ENCODE results near the gene PBX3. TPM values are rescaled to one million over a fixed set of nuclear protein-coding genes. Genes with fewer than 3 reads are reported as not detected.

Gene PBX3
- total and polyA plus RNA-seq, 4 donors, result 7.3 to 18.9 (median 11.1) TPM

GRCh38 chr9:125999504-125999881, 252.3 kb downstream of the PBX3 start (continued):
- TF ChIP-seq, protein P1, sequence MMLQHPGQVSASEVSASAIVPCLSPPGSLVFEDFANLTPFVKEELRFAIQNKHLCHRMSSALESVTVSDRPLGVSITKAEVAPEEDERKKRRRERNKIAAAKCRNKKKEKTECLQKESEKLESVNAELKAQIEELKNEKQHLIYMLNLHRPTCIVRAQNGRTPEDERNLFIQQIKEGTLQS (IDR thresholded peaks at IDR 0.05), result no peak
- TF ChIP-seq FOXA1 (IDR thresholded peaks at IDR 0.05) (no peak), YY1 (IDR thresholded peaks at IDR 0.05) (no peak), HNF4G (IDR thresholded peaks at IDR 0.05) (no peak)

- DNase-seq (ENCODE audit: low spot score), result no peak
- no peak overlapping the region for H3K27ac ChIP-seq (ENCODE audit: low read depth in 1 of 2, low read length in 2 of 2)
- H3K9me3 ChIP-seq (ENCODE audit: control insufficient read depth in 4 of 4, low read length in 3 of 4), result no peaks in the 10 kb centered on the region
- H3K27me3 ChIP-seq (ENCODE audit: control insufficient read depth in 4 of 4, insufficient read depth in 4 of 4, low read length in 3 of 4), result no peaks in the 10 kb centered on the region
- no peak overlapping the region for H3K9ac ChIP-seq (ENCODE audit: low read depth in 1 of 2, low read length in 2 of 2)
- no peak overlapping the region for H3K4me3 ChIP-seq (ENCODE audit: low read depth in 1 of 3, low read length in 3 of 3)
- H3K36me3 ChIP-seq (ENCODE audit: control insufficient read depth in 4 of 4, insufficient read depth in 3 of 4, low read depth in 1 of 4, low read length in 3 of 4), result no peaks in the 10 kb centered on the region
- TF ChIP-seq, protein P1 (IDR thresholded peaks at IDR 0.05), result no peak
- no peak for TF ChIP-seq RXRA (IDR thresholded peaks at IDR 0.05)
- no peak for TF ChIP-seq FOXA2 (IDR thresholded peaks at IDR 0.05)
- TF ChIP-seq CTCF (IDR thresholded peaks at IDR 0.05; ENCODE audit: low read depth, low read length, missing input control), result no peak
- no peak for TF ChIP-seq NR2F2 (IDR thresholded peaks at IDR 0.05)
- TF ChIP-seq SP1 (IDR thresholded peaks at IDR 0.05), result no peak
- TF ChIP-seq TAF1 (conservative IDR thresholded peaks at IDR 0.05), result no peak
- TF ChIP-seq RAD21 (IDR thresholded peaks at IDR 0.05), result no peak
- TF ChIP-seq, protein P2, sequence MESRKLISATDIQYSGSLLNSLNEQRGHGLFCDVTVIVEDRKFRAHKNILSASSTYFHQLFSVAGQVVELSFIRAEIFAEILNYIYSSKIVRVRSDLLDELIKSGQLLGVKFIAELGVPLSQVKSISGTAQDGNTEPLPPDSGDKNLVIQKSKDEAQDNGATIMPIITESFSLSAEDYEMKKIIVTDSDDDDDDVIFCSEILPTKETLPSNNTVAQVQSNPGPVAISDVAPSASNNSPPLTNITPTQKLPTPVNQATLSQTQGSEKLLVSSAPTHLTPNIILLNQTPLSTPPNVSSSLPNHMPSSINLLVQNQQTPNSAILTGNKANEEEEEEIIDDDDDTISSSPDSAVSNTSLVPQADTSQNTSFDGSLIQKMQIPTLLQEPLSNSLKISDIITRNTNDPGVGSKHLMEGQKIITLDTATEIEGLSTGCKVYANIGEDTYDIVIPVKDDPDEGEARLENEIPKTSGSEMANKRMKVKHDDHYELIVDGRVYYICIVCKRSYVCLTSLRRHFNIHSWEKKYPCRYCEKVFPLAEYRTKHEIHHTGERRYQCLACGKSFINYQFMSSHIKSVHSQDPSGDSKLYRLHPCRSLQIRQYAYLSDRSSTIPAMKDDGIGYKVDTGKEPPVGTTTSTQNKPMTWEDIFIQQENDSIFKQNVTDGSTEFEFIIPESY (IDR thresholded peaks at IDR 0.05), result no peak
- no peak for TF ChIP-seq FOXA1 (IDR thresholded peaks at IDR 0.05)
- no peak for TF ChIP-seq GABPA (IDR thresholded peaks at IDR 0.05 in 1 of 2, conservative IDR thresholded peaks at IDR 0.05 in 1 of 2)
- TF ChIP-seq JUND (IDR thresholded peaks at IDR 0.05), result no peak
- peaks cover 3 to 15% (median 12%) of the 10 kb centered on the region in 4 donors for H3K4me1 ChIP-seq (ENCODE audit: control insufficient read depth in 4 of 4, insufficient read depth in 4 of 4, low read length in 3 of 4)
- 98% methylated on average over 6 of the region's 6 CpGs for WGBS
Observed at GRCh38 chr9:126000256-126000655, 253.1 kb downstream of the PBX3 start.

DNA sequence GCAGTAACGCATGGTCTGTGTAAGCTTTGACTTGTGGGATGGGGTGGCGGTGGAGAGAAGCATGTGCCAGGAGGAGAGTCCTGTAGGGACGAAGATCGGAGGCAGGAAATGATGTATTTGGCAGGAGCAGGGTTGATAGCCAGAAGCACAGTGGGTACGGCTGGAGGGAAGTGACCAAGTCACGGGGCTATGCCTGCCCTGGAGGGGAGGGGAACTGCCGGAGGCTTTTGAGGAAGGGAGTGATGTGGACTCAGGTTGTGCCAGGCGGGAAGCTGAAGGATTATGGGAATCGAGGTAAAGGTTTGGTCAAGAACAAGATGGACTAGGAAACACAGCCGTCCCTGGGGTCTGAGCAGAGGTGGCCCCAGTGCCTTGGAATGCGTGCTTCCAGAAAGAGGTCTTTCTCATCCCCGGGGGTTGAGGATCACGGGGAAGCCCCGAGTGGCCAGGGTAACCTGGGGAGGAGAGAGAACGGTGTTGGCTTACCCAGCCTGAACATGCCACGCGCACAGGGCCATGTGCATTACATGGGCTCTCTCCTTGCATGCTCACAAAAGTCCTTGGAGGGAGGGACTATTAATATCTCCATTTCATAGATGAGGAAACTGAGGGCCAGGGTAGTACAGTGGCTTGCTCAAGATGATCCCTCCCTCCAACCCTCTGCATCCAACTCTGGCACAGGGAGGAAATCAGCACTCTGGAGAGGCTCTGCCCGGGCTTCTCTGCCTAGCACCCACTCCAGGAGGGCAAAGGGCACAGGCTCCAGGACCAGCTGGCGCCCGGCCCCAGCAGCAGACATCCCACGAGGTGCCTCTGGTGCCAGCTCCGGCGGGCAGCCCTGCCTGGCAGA, 253.8 kb downstream of the PBX3 start:
- H3K27me3 ChIP-seq (ENCODE audit: control insufficient read depth in 4 of 4, insufficient read depth in 4 of 4, low read length in 3 of 4), result no peaks in the 10 kb centered on the region
- 70% methylated on average over 23 of the region's 23 CpGs for WGBS
- no peak overlapping the region for H3K4me3 ChIP-seq (ENCODE audit: low read depth in 1 of 3, low read length in 3 of 3)
- no peak for DNase-seq (ENCODE audit: low spot score)
- TF ChIP-seq, protein P3, sequence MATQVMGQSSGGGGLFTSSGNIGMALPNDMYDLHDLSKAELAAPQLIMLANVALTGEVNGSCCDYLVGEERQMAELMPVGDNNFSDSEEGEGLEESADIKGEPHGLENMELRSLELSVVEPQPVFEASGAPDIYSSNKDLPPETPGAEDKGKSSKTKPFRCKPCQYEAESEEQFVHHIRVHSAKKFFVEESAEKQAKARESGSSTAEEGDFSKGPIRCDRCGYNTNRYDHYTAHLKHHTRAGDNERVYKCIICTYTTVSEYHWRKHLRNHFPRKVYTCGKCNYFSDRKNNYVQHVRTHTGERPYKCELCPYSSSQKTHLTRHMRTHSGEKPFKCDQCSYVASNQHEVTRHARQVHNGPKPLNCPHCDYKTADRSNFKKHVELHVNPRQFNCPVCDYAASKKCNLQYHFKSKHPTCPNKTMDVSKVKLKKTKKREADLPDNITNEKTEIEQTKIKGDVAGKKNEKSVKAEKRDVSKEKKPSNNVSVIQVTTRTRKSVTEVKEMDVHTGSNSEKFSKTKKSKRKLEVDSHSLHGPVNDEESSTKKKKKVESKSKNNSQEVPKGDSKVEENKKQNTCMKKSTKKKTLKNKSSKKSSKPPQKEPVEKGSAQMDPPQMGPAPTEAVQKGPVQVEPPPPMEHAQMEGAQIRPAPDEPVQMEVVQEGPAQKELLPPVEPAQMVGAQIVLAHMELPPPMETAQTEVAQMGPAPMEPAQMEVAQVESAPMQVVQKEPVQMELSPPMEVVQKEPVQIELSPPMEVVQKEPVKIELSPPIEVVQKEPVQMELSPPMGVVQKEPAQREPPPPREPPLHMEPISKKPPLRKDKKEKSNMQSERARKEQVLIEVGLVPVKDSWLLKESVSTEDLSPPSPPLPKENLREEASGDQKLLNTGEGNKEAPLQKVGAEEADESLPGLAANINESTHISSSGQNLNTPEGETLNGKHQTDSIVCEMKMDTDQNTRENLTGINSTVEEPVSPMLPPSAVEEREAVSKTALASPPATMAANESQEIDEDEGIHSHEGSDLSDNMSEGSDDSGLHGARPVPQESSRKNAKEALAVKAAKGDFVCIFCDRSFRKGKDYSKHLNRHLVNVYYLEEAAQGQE (IDR thresholded peaks at IDR 0.05), result peak; percentile 97
- TF ChIP-seq RXRA (IDR thresholded peaks at IDR 0.05) (peak in 1 of 2 donors; percentile 50), YY1 (IDR thresholded peaks at IDR 0.05) (no peak), NR2F2 (IDR thresholded peaks at IDR 0.05) (no peak), HNF4A (conservative IDR thresholded peaks at IDR 0.05) (peak; percentile 74 to 77), EGR1 (IDR thresholded peaks at IDR 0.05; ENCODE audit: low read depth in 2 of 2) (no peak), RAD21 (IDR thresholded peaks at IDR 0.05) (peak; percentile 49 to 51), FOXA1 (IDR thresholded peaks at IDR 0.05) (no peak), SP1 (IDR thresholded peaks at IDR 0.05) (peak; percentile 13), CTCF (IDR thresholded peaks at IDR 0.05; ENCODE audit: low read depth, low read length, missing input control) (no peak), TAF1 (conservative IDR thresholded peaks at IDR 0.05) (no peak), GABPA (IDR thresholded peaks at IDR 0.05 in 1 of 2, conservative IDR thresholded peaks at IDR 0.05 in 1 of 2) (no peak), HNF4G (IDR thresholded peaks at IDR 0.05) (peak; percentile 32)
- TF ChIP-seq, protein P1 (IDR thresholded peaks at IDR 0.05), result no peak
- peaks cover 3 to 15% (median 12%) of the 10 kb centered on the region in 4 donors for H3K4me1 ChIP-seq (ENCODE audit: control insufficient read depth in 4 of 4, insufficient read depth in 4 of 4, low read length in 3 of 4)
- no peaks in the 10 kb centered on the region for H3K9me3 ChIP-seq (ENCODE audit: control insufficient read depth in 4 of 4, low read length in 3 of 4)
- no peaks in the 10 kb centered on the region for H3K36me3 ChIP-seq (ENCODE audit: control insufficient read depth in 4 of 4, insufficient read depth in 3 of 4, low read depth in 1 of 4, low read length in 3 of 4)
- no peak overlapping the region for H3K9ac ChIP-seq (ENCODE audit: low read depth in 1 of 2, low read length in 2 of 2)
- no peak overlapping the region for H3K27ac ChIP-seq (ENCODE audit: low read depth in 1 of 2, low read length in 2 of 2)
